GM13976 (cell line): ENCODE data around the gene DCC.
"Not testable (repeated sequence)": the region's sequence is repeated elsewhere in the genome, so short reads cannot be mapped to it uniquely, and the experiment has no call there.

Source experiments
- DNase-seq: peaks from one replicate; pipeline ENCODE4 v3.0.0; 2012; ENCODE audit warnings: low spot score
- CTCF ChIP-seq: IDR thresholded peaks from 2 replicates; pipeline ENCODE4 v1.5.1; 2012; ENCODE audit warnings: borderline replicate concordance, mild to moderate bottlenecking; ENCODE audit not compliant: insufficient read depth; ENCODE audit errors: extremely low read depth, missing control alignments, control extremely low read depth
- in situ Hi-C: fragments of 300-500 bp; cut with MboI; formaldehyde crosslinking; loops from one replicate; pipeline ENCODE4 v1.12.0; 2022; ENCODE audit warnings: low sequenced_read_pairs, mixed read lengths, inconsistent platforms; ENCODE audit not compliant: unreplicated experiment

DCC gene

GRCh38 chr18:53496028-53496427, 1156.0 kb downstream of the DCC start:
- in situ Hi-C loops = no loop called here
- no peak for DNase-seq
- TF ChIP-seq CTCF = no peak

GRCh38 chr18:53503914-53504441, 1164.0 kb downstream of the DCC start:
- TF ChIP-seq CTCF = no peak
- no peak for DNase-seq
- in situ Hi-C loops = no loop called here

GRCh38 chr18:53508529-53508928, 1168.5 kb downstream of the DCC start:
- no peak for TF ChIP-seq CTCF
- DNase-seq = no peak
- in situ Hi-C loops = no loop called here

- TF ChIP-seq CTCF = no peak
- in situ Hi-C loops = no loop called here
These were observed 1169.9 kb downstream of the DCC start for GRCh38 chr18:53509886-53510285.

GRCh38 chr18:53511725-53512124, 1171.7 kb downstream of the DCC start:
- not testable (repeated sequence) for DNase-seq

More at GRCh38 chr18:53509886-53510285, 1169.9 kb downstream of the DCC start:
- no peak for DNase-seq

GRCh38 chr18:53521068-53521467, 1181.1 kb downstream of the DCC start:
- in situ Hi-C loops = no loop called here
- no peak for TF ChIP-seq CTCF

More at GRCh38 chr18:53511725-53512124, 1171.7 kb downstream of the DCC start:
- in situ Hi-C loops = not testable (repeated sequence)

GRCh38 chr18:53526101-53526870, 1186.3 kb downstream of the DCC start:
- no peak for TF ChIP-seq CTCF
- DNase-seq = no peak
- in situ Hi-C loops = no loop called here

More at GRCh38 chr18:53521068-53521467, 1181.1 kb downstream of the DCC start:
- DNase-seq = no peak
